ENCODE measurements around the gene CD302. TPM values are rescaled to one million over a fixed set of nuclear protein-coding genes. Genes with fewer than 3 reads are reported as not detected.

CD302 gene
- total and polyA plus RNA-seq, 4 donors, result 65.9 to 118 (median 96.8) TPM

GRCh38 chr2:159774370-159774990 is 23.5 kb downstream of the CD302 start:
- no peak for DNase-seq (ENCODE audit: low spot score)
- Histone ChIP-seq H3K4me1 (ENCODE audit: control insufficient read depth in 4 of 4, insufficient read depth in 4 of 4, low read length in 3 of 4) (no peaks in the 10 kb centered on the region), H3K27ac (ENCODE audit: low read depth in 1 of 2, low read length in 2 of 2) (no peak overlapping the region), H3K36me3 (ENCODE audit: control insufficient read depth in 4 of 4, insufficient read depth in 3 of 4, low read depth in 1 of 4, low read length in 3 of 4) (peaks cover under 1 to 34% (median 17%) of the 10 kb centered on the region in 4 donors), H3K4me3 (ENCODE audit: low read depth in 1 of 3, low read length in 3 of 3) (no peak overlapping the region), H3K9ac (ENCODE audit: low read depth in 1 of 2, low read length in 2 of 2) (no peak overlapping the region), H3K9me3 (ENCODE audit: control insufficient read depth in 4 of 4, low read length in 3 of 4) (no peaks in the 10 kb centered on the region), H3K27me3 (ENCODE audit: control insufficient read depth in 4 of 4, insufficient read depth in 4 of 4, low read length in 3 of 4) (no peaks in the 10 kb centered on the region)
- WGBS, result 65% methylated on average over 3 of the region's 3 CpGs
- TF ChIP-seq HNF4A (conservative IDR thresholded peaks at IDR 0.05), result no peak
- TF ChIP-seq CTCF (IDR thresholded peaks at IDR 0.05; ENCODE audit: low read depth, low read length, missing input control), result no peak
- TF ChIP-seq REST (IDR thresholded peaks at IDR 0.05), result no peak

GRCh38 chr2:159773886-159774285 is 24.1 kb downstream of the CD302 start:
- Histone ChIP-seq H3K9ac (ENCODE audit: low read depth in 1 of 2, low read length in 2 of 2) (no peak overlapping the region), H3K9me3 (ENCODE audit: control insufficient read depth in 4 of 4, low read length in 3 of 4) (no peaks in the 10 kb centered on the region), H3K36me3 (ENCODE audit: control insufficient read depth in 4 of 4, insufficient read depth in 3 of 4, low read depth in 1 of 4, low read length in 3 of 4) (peaks cover 0 to 35% (median 13%) of the 10 kb centered on the region in 4 donors), H3K27me3 (ENCODE audit: control insufficient read depth in 4 of 4, insufficient read depth in 4 of 4, low read length in 3 of 4) (no peaks in the 10 kb centered on the region), H3K27ac (ENCODE audit: low read depth in 1 of 2, low read length in 2 of 2) (no peak overlapping the region), H3K4me3 (ENCODE audit: low read depth in 1 of 3, low read length in 3 of 3) (no peak overlapping the region), H3K4me1 (ENCODE audit: control insufficient read depth in 4 of 4, insufficient read depth in 4 of 4, low read length in 3 of 4) (no peaks in the 10 kb centered on the region)
- no peak for DNase-seq (ENCODE audit: low spot score)
- WGBS, result 77% methylated on average over 3 of the region's 3 CpGs
- TF ChIP-seq SP1 (IDR thresholded peaks at IDR 0.05) (no peak), YY1 (IDR thresholded peaks at IDR 0.05) (no peak), FOXA1 (IDR thresholded peaks at IDR 0.05) (no peak), ATF3 (IDR thresholded peaks at IDR 0.05) (no peak), GABPA (IDR thresholded peaks at IDR 0.05 in 1 of 2, conservative IDR thresholded peaks at IDR 0.05 in 1 of 2) (no peak), CTCF (IDR thresholded peaks at IDR 0.05; ENCODE audit: low read depth, low read length, missing input control) (no peak), ZBTB33 (IDR thresholded peaks at IDR 0.05) (no peak), TAF1 (conservative IDR thresholded peaks at IDR 0.05) (no peak), JUND (IDR thresholded peaks at IDR 0.05) (no peak), RAD21 (IDR thresholded peaks at IDR 0.05) (no peak), HNF4G (IDR thresholded peaks at IDR 0.05) (no peak)

Measured in liver (tissue), 9 donors.